ENCODE results near the gene DHRS4L2.
"Not testable (repeated sequence)": the region's sequence is repeated elsewhere in the genome, so short reads cannot be mapped to it uniquely, and the experiment has no call there.

DHRS4L2 gene

GRCh38 chr14:24011051-24011450, 22.3 kb downstream of the DHRS4L2 start:
- no peak for DNase-seq (ENCODE audit: low read depth)
- H3K4me3 ChIP-seq (ENCODE audit: low read depth, low read length), result no peak overlapping the region
- TF ChIP-seq CTCF (IDR thresholded peaks at IDR 0.05; ENCODE audit: low read depth, low read length, missing control alignments), result no peak

- H3K4me3 ChIP-seq (ENCODE audit: low read depth, low read length); DNase-seq (ENCODE audit: low read depth): not testable (repeated sequence)
Measured at GRCh38 chr14:24012726-24013273, 24.1 kb downstream of the DHRS4L2 start.

- DNase-seq (ENCODE audit: low read depth), result peak; percentile 59
- TF ChIP-seq CTCF (IDR thresholded peaks at IDR 0.05; ENCODE audit: low read depth, low read length, missing control alignments), result peak; percentile 79
- H3K4me3 ChIP-seq (ENCODE audit: low read depth, low read length), result no peak overlapping the region
Measured at GRCh38 chr14:24013654-24014514, 25.2 kb downstream of the DHRS4L2 start.

GRCh38 chr14:24015745-24016144, 27.0 kb downstream of the DHRS4L2 start:
- DNase-seq (ENCODE audit: low read depth); H3K4me3 ChIP-seq (ENCODE audit: low read depth, low read length): not testable (repeated sequence)

GRCh38 chr14:24018978-24019377, 30.2 kb downstream of the DHRS4L2 start:
- not testable (repeated sequence) for DNase-seq (ENCODE audit: low read depth); H3K4me3 ChIP-seq (ENCODE audit: low read depth, low read length)

GRCh38 chr14:24019944-24020343, 31.2 kb downstream of the DHRS4L2 start:
- not testable (repeated sequence) for H3K4me3 ChIP-seq (ENCODE audit: low read depth, low read length); DNase-seq (ENCODE audit: low read depth)

- not testable (repeated sequence) for DNase-seq (ENCODE audit: low read depth); H3K4me3 ChIP-seq (ENCODE audit: low read depth, low read length)
Measured at GRCh38 chr14:24020520-24020919, 31.8 kb downstream of the DHRS4L2 start.

- DNase-seq (ENCODE audit: low read depth); H3K4me3 ChIP-seq (ENCODE audit: low read depth, low read length): not testable (repeated sequence)
Measured at GRCh38 chr14:24024939-24025418, 36.2 kb downstream of the DHRS4L2 start.

- DNase-seq (ENCODE audit: low read depth), result not testable (repeated sequence)
Measured at GRCh38 chr14:24029687-24030086, 41.0 kb downstream of the DHRS4L2 start.

GRCh38 chr14:24031331-24031730, 42.6 kb downstream of the DHRS4L2 start:
- not testable (repeated sequence) for H3K4me3 ChIP-seq (ENCODE audit: low read depth, low read length); DNase-seq (ENCODE audit: low read depth)

More at GRCh38 chr14:24029687-24030086, 41.0 kb downstream of the DHRS4L2 start:
- H3K4me3 ChIP-seq (ENCODE audit: low read depth, low read length), result not testable (repeated sequence)

- no peak overlapping the region for H3K4me3 ChIP-seq (ENCODE audit: low read depth, low read length)
- no peak for TF ChIP-seq CTCF (IDR thresholded peaks at IDR 0.05; ENCODE audit: low read depth, low read length, missing control alignments)
- DNase-seq (ENCODE audit: low read depth), result no peak
Measured at GRCh38 chr14:24032727-24033418, 44.1 kb downstream of the DHRS4L2 start.

GRCh38 chr14:24035769-24036168, 47.0 kb downstream of the DHRS4L2 start:
- not testable (repeated sequence) for DNase-seq (ENCODE audit: low read depth)
- peak overlapping the region; percentile 73 for H3K4me3 ChIP-seq (ENCODE audit: low read depth, low read length)
